Measurements from ENCODE around the gene SLC25A42. TPM values are rescaled to one million over a fixed set of nuclear protein-coding genes. Genes with fewer than 3 reads are reported as not detected.

SLC25A42 gene
- total RNA-seq, 1 donor from 2014 or later = 10.6 TPM

DNA sequence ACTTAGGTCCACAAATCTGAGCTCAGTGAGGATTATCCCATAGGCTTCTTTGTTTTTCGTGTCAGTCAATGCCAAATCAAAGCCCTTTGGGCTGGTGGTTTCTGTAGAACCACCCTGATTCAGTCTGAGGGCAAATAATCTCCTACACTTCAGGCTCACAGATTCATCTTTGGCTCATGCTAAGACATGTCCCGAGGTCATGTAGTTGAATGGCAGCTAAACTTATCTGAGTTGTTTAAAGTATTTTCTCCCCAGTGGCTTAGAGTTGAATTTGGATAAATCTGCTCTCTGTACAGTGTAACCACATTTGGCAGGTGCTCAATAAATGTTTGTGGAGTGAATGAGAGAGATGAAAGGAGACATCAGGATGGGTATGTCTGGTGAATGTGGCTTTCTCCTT, 13.1 kb upstream of the SLC25A42 start:
- Mint-ChIP-seq H3K4me3 (ENCODE audit: unreplicated experiment) (no peak overlapping the region), H3K27me3 (ENCODE audit: unreplicated experiment) (no peaks in the 10 kb centered on the region), H3K36me3 (ENCODE audit: unreplicated experiment) (peaks cover 19% of the 10 kb centered on the region), H3K9me3 (ENCODE audit: unreplicated experiment) (no peaks in the 10 kb centered on the region), H3K4me1 (ENCODE audit: unreplicated experiment) (no peaks in the 10 kb centered on the region), H3K27ac (ENCODE audit: unreplicated experiment) (no peak overlapping the region)
- TF ChIP-seq CTCF (IDR thresholded peaks at IDR 0.05) = no peak
- no peak for DNase-seq (ENCODE audit: extremely low spot score, unreplicated experiment)

GRCh38 chr19:19051478-19052213, 12.1 kb upstream of the SLC25A42 start:
- DNase-seq (ENCODE audit: extremely low spot score, unreplicated experiment) = no peak
- no peak for TF ChIP-seq CTCF (IDR thresholded peaks at IDR 0.05)
- Mint-ChIP-seq H3K4me1 (ENCODE audit: unreplicated experiment) (no peaks in the 10 kb centered on the region), H3K27me3 (ENCODE audit: unreplicated experiment) (no peaks in the 10 kb centered on the region), H3K9me3 (ENCODE audit: unreplicated experiment) (no peaks in the 10 kb centered on the region), H3K4me3 (ENCODE audit: unreplicated experiment) (no peak overlapping the region), H3K27ac (ENCODE audit: unreplicated experiment) (no peak overlapping the region), H3K36me3 (ENCODE audit: unreplicated experiment) (peaks cover 19% of the 10 kb centered on the region)

DNA sequence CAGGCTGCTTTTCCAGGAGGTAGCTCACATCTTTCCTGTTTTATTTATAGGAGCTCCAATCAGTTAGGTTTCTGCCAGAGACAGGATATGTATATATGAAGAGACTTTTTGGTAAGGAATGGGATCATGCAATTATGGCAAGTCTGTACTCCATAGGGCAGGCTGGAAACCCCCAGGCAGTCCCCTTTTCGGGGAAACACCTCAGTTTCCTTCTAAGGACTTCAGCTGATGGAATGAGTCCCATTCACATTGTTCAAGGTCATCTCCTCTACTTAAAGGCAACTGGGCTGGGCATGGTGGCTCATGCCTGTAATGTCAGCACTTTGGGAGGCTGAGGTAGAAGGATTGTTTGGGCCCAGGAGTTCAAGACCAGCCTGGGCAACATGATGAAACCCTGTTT, 10.9 kb upstream of the SLC25A42 start:
- Mint-ChIP-seq H3K4me1 (ENCODE audit: unreplicated experiment) (no peaks in the 10 kb centered on the region), H3K4me3 (ENCODE audit: unreplicated experiment) (no peak overlapping the region), H3K9me3 (ENCODE audit: unreplicated experiment) (no peaks in the 10 kb centered on the region), H3K27ac (ENCODE audit: unreplicated experiment) (no peak overlapping the region), H3K36me3 (ENCODE audit: unreplicated experiment) (peaks cover 11% of the 10 kb centered on the region), H3K27me3 (ENCODE audit: unreplicated experiment) (no peaks in the 10 kb centered on the region)
- no peak for TF ChIP-seq CTCF (IDR thresholded peaks at IDR 0.05)
- DNase-seq (ENCODE audit: extremely low spot score, unreplicated experiment) = no peak

DNA sequence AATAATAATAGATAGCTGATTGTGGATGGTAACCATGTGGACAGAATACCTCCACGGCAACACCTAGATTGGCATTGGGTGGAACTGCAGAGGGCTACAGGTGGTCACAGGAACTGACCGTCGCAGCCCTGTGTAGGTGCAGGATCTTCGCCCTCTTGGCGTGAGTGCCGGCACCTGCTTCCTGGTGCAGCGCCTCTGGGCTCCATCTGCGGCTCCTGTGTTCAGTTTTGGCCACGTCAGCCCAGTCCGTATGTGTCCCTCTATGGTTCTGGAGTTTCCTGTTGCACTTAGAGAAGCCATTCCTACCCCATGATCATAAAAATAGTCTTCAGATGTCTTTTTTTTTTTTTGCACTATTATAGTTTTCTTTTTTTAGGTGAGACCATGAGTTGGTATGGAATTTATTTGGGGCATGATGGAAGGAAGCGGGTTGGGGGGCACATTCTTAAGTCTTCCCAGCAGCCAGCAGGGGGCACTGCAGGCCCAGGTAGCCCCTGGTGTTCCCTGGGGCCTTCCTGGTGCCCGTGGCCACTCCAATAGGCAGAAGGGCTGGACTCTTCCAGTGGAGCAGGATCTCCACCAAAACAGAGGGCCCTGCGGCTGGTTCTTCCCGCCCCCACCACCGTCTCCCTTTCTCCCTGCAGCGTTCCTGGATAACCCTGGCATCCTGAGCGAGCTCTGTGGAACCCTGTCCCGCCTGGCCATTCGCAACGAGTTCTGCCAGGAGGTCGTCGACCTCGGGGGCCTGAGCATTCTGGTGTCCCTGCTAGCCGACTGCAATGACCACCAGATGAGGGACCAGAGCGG, 10.1 kb upstream of the SLC25A42 start:
- Mint-ChIP-seq H3K4me3 (ENCODE audit: unreplicated experiment) (no peak overlapping the region), H3K27ac (ENCODE audit: unreplicated experiment) (no peak overlapping the region), H3K27me3 (ENCODE audit: unreplicated experiment) (no peaks in the 10 kb centered on the region), H3K4me1 (ENCODE audit: unreplicated experiment) (no peaks in the 10 kb centered on the region), H3K9me3 (ENCODE audit: unreplicated experiment) (no peaks in the 10 kb centered on the region), H3K36me3 (ENCODE audit: unreplicated experiment) (peaks cover 11% of the 10 kb centered on the region)
- no peak for DNase-seq (ENCODE audit: extremely low spot score, unreplicated experiment)
- TF ChIP-seq CTCF (IDR thresholded peaks at IDR 0.05) = peak; percentile 64

DNA sequence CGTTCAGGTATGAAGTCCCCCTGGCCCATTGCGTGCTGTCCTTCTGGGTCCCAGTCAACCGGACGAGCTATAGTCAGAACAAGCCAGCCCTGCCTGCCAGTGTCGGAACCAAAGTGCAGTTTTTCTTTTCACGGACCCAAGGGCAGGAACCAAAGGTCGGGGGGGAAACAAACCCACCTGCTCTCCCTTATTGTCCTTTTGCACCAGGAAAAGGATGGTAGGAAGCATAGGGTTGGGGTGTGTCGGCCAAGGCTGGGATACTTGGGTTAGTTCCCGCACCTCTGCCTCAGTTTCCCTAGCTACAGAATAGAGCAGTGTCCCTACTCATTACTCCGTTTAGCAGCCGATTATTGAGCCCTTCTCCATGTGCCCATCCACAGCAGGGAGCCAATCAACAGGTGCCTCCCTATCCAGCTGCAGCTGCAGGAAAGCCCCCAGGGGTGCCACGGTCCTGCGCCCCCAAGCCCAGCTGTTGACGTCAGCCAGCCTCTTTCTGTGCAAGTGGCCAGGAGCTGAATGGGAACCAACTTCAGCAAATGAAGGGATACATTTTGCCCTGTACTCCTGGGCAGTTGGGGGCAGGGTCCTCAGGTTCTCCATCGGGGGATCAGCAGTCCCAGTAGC, 9.4 kb upstream of the SLC25A42 start:
- Mint-ChIP-seq H3K27me3 (ENCODE audit: unreplicated experiment) (no peaks in the 10 kb centered on the region), H3K4me3 (ENCODE audit: unreplicated experiment) (no peak overlapping the region)

More for the DNA sequence above, 9.4 kb upstream of the SLC25A42 start:
- Mint-ChIP-seq H3K27ac (ENCODE audit: unreplicated experiment) (no peak overlapping the region), H3K9me3 (ENCODE audit: unreplicated experiment) (no peaks in the 10 kb centered on the region), H3K36me3 (ENCODE audit: unreplicated experiment) (peaks cover 12% of the 10 kb centered on the region), H3K4me1 (ENCODE audit: unreplicated experiment) (no peaks in the 10 kb centered on the region)
- DNase-seq (ENCODE audit: extremely low spot score, unreplicated experiment) = no peak
- TF ChIP-seq CTCF (IDR thresholded peaks at IDR 0.05) = no peak
